GM12801 (cell line): ENCODE data around the gene SRGAP3.

Experiments
- CTCF ChIP-seq: IDR thresholded peaks from one replicate; pipeline ENCODE4 v1.5.1; 2011; ENCODE audit warnings: control low read depth; ENCODE audit not compliant: insufficient read length; ENCODE audit errors: extremely low read depth

Gene SRGAP3

GRCh38 chr3:9019259-9019961, 230.0 kb downstream of the SRGAP3 start:
- no peak for TF ChIP-seq CTCF

GRCh38 chr3:9015250-9015649, 234.2 kb downstream of the SRGAP3 start:
- TF ChIP-seq CTCF, result no peak

DNA sequence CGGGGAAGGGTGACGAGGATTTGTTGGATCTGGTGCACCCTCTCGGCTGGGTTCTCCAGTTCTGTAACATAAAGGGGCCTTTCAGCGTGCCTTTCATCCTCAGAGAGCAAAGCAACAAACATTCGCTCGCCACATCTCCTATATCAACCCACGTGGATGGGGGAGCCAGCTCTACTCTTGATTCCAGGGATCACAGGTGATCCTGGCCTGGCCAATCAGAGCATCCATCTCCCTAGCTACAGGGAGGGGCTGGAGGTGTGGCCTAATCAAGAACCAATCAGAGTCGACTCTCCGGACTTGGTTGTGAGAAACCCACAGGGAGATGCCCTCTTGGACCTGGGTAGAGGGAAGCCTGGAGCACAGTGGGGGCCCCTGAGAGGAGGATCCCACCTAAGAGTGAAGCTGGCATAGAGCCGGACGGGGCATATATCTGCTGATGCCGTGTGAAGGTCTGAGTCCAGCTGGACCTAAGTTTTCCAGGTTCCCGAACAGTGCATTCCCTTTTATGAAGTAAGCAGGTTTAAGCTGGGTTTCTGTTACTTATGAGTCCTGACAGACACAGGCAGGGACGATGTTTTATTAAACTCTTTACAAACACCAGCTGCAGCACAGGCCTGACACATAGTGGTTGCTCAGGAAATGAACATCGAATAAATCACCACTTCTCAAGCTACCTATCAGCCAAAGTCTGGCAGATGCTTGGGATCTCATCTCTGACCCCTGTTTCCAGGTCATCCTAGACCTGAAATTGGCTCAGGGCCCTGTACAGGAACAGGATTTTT, 235.5 kb downstream of the SRGAP3 start:
- TF ChIP-seq CTCF, result no peak

GRCh38 chr3:9012521-9012920, 236.9 kb downstream of the SRGAP3 start:
- TF ChIP-seq CTCF, result no peak

GRCh38 chr3:9009976-9010545, 239.4 kb downstream of the SRGAP3 start:
- no peak for TF ChIP-seq CTCF

- no peak for TF ChIP-seq CTCF
These were observed 240.7 kb downstream of the SRGAP3 start for GRCh38 chr3:9008550-9009255.

DNA sequence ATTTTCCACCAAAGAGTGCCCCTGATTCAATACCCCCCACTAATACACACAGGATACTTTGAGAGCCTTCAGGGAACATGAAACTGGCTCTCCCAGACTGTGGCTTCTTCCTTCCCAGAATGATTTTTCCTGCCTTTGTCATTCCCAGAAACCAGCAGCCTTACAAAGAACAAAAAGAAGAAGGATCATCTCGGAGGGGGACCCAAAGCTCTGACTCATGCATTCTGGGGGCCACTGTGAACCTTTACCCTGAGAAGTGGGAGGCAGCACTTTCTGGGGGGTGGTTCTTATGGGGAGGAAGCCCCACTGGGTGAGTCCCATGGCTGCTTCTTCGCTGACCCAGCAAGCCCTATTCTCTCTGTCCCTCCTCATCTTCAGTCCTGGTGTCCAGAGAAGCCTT, 241.5 kb downstream of the SRGAP3 start:
- no peak for TF ChIP-seq CTCF
